Measurements from ENCODE around the gene RIC1.
"Not testable (repeated sequence)": the region's sequence is repeated elsewhere in the genome, so short reads cannot be mapped to it uniquely, and the experiment has no call there.

RIC1 gene

GRCh38 chr9:5683591-5683990 lies 54.7 kb downstream of the RIC1 start:
- DNase-seq: not testable (repeated sequence)

DNA sequence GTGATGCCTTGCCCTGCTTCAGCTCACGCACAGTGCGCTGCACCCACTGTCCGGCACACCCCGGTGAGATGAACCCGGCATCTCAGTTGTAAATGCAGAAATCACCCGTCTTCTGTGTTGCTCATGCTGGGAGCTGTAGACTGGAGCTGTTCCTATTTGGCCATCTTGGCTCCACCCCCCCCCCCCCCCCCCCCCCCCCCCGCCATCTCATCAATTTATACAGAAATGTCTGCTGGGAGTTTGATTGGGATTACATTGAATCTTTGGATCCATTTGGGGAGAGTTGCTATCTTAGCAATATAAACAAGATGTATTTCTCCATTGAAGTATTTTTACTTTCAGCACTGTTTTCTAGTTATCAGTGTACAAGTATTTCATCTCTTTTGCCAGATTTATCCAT lies 55.2 kb downstream of the RIC1 start:
- no peak for DNase-seq

DNA sequence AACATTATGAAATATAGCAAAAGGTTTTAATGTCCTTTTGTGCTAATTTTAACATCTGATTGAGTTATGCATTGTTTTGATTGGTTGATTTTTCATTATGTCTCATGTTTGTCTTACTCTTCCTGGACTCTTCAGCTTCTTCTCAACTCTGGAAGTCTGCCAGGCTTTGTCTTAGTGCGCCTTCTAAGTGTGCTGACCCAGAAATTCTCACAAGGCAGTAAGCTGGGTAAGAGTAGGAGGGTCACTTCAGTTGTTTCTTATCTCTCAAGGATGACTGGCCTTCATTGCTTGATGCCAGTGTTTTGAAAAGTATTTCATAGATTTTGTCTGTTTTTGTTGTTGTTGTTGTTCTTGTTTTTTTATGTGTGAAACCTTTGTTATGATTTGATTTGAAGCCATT lies 59.2 kb downstream of the RIC1 start:
- no peak for DNase-seq

DNA sequence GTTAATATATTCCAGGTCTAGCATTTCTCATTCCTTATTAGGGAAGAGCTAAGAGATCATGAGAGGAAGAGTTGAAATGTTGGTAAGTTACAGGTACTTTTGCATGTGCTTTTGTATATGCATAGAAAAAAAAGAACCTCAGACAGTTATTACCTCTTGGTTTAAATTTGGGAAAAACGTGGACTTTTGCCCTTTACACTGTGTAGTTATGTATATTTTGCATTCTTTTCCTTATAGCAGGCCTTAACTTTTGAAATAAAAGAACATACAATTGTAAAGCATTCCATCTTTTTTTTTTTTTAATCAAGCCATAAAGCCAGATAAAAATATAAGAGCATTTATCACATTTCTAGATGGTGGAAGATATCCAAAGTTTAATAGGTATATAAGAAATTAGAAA lies 61.4 kb downstream of the RIC1 start:
- DNase-seq: no peak

GRCh38 chr9:5695860-5696259 lies 67.0 kb downstream of the RIC1 start:
- no peak for DNase-seq

GRCh38 chr9:5696884-5697283 lies 68.0 kb downstream of the RIC1 start:
- no peak for DNase-seq

GRCh38 chr9:5698004-5698403 lies 69.1 kb downstream of the RIC1 start:
- no peak for DNase-seq

DNA sequence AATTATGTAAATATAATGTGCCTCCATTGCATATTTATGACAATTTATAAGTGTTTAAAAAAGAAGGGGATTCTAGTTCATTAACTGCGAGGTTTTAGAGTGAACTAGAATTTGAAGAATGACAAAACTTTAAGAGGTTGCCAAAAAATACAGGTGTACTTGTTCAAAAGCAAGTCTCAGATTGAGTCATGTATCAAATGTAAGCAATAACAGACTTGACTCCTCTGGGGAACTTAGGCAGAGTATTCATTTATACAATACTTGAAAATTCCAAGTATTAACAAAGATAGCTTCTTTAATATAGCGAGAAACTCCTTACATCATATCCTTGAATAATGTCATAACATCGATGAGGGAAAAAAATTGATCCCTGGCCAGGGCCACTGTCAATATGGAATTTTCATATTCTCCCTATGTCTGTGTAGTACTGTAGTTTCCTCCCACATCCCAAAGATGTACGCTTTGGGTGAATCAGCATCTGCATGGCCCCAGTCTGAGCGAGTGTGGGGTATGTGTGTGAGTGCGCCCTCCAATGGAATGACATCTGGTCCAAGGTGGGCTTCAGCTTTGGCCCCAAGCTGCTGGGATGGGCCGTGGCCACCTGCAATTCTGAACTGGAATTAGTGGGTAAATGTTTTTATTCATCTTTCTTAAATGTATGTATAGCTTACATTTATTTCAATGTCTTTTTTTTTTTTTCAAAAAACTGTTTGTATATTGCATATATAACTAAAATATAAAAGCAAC lies 70.1 kb downstream of the RIC1 start:
- no peak for DNase-seq

- DNase-seq: no peak
These were observed 79.5 kb downstream of the RIC1 start for GRCh38 chr9:5708414-5708813.

- no peak for DNase-seq
These were observed 83.9 kb downstream of the RIC1 start for GRCh38 chr9:5712651-5713390.

DNA sequence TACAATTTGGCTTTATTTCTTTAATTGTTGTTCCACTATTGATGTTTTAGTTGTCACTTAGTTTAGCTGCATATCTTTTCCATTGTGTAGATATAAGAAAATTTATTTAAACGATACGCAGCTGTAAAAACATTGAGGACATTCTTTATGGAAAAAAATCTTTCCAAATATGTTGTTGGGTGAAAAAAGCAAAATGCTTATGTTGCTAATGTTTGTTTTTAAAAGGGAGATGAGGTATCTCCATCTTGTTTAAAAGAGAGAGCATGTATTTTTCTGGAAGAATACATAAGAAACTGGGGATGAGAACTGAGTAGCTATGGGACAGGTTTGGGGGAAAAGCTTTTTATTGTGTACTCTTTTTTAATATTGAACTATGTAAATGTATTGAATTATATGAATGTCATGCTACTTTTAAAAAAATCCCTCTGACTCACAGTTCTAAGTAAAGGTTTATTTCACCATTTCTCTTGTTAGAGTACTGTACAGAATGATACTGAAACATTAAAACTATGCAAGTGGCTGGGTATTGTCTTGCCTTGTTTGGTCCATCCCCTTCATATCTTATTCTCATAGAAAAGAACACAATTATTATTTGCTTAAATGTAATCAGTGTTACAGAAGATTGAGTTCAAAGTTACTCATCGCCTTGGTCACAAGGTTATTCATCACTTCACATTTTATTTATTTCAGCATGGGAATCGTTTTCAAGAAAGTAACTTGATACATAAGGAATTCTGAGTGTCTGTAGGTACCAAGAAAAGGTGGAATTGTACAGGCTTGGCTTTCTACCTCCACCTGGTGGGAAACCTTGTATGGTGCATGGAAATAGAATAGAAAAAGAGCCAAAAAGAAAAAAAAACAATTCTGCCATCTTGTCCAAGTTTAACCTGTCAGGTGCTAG lies 85.8 kb downstream of the RIC1 start:
- no peak for DNase-seq

DNA sequence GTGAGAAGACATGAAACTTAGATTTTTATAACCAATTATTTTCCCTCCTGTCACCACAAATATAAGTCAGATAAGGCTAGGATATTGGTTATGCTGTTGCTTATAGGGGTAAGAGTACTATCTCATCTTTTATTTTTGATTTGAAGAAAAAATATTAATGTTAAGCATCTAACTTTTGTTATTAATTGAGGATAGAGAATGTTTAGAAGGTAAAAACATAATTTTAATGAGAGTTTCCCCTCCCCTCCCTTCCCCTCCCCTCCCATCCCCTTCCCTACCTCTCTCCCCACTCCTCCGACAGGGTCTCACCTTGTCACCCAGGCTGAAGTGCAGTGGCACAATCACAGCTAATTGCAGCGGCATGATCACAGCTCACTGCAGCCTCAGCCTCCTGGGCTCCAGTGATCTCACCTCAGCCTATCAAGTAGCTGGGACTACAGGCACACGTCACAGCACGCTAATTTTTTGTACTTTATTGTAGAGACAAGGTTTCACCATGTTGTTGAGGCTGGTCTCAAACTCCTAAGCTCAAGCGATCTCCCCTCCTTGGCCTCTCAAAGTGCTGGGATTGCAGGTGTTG lies 86.7 kb downstream of the RIC1 start:
- no peak for DNase-seq

DNA sequence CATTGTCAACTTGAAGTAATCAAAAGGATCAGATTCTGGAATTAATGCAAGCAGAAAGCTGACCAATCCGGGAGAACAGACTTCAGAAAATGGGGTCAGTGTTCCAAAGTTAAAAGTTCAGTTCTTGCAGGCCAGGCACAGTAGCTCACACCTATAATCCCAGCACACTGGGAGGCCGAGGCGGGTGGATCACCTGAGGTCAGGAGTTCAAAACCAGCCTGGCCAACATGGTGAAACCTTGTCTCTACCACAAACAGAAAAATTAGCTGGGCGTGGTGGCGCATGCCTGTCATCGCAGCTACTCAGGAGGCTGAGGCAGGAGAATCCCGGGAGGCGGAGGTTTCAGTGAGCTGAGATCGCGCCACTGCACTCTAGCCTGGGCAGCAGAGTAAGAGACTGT lies 88.5 kb downstream of the RIC1 start:
- DNase-seq: not testable (repeated sequence)

DNA sequence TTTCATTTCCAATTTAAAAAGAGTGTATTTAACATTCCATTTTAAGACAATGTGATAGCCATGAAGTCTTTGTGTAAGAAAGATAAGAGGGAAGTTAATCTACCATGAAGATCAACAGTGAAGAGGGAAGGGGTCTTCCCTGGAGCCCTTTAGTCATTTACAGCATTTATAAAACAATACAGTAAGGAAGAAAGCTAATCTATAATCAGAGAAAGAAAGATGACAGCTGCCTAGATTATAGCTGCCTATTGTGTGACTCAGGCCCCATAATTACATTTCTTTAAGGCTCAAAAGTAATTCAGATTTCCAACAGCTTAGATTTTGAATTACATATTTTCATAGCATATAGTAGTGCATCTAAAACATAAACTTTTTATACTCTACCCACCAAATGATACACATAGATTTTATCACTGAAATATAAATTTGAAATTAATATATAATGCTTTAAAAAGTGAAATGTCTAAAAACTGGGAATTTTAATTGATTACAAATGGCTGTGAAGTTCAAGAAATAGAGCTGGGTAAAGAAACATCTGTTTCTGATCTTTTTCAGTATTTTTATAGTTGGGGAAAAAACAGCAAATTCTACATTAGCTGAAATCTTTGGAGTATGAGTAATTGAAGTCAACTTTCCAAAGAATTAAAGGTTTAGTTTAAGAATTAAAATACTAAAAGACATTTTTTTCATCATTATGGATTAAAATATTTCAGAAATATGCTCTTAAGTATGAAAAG lies 89.6 kb downstream of the RIC1 start:
- DNase-seq: no peak

DNA sequence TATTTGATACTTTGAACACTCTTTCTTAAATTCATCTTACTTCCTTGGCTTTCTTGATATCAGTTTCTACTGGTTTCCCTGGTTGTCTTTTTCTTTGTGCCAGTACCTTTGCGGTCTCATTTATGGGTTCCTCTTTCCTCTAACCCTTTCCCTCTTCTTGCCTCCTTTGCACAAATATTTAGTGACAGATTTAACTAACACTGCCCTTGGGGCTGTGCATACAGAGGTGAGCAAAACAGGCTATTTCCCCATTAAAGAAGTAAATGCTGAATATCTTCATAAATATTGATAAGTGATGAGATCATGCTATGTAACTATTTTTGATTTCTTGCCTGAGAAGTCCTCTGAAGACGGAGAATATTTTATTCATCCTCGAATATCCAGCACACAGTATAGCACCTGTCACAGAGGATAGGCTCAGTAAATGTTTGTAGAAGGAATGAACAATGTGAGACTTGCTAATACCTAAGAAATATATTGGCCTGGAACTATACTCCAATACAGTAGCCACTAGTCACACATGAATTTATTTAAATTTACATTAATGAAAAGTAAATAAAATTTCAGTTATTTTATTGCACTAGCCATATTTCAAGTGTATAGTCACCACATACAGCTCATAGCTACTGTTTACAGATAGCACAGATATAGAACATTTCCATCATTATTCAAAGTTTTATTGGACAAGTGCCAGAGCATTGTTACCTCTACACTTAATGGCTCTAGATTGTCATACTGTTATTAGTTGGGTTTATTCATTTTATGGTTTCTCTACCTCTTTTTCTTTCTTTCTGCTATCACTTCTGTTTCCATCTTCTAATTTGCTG lies 90.4 kb downstream of the RIC1 start:
- DNase-seq: no peak

GRCh38 chr9:5720151-5720550 lies 91.2 kb downstream of the RIC1 start:
- no peak for DNase-seq

GRCh38 chr9:5721279-5722087 lies 92.6 kb downstream of the RIC1 start:
- no peak for DNase-seq

DNA sequence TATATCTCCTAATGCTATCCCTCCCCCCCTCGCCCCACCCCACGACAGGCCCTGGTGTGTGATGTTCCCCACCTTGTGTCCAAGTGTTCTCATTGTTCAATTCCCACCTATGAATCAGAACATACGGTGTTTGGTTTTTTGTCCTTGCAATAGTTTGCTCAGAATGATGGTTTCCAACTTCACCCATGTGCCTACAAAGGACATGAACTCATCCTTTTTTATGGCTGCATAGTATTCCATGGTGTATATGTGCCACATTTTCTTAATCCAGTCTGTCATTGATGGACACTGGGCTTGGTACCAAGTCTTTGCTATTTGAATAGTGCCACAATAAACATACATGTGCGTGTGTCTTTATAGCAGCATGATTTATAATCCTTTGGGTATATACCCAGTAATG lies 93.8 kb downstream of the RIC1 start:
- not testable (repeated sequence) for DNase-seq

GRCh38 chr9:5735072-5735471 lies 106.2 kb downstream of the RIC1 start:
- no peak for DNase-seq

DNA sequence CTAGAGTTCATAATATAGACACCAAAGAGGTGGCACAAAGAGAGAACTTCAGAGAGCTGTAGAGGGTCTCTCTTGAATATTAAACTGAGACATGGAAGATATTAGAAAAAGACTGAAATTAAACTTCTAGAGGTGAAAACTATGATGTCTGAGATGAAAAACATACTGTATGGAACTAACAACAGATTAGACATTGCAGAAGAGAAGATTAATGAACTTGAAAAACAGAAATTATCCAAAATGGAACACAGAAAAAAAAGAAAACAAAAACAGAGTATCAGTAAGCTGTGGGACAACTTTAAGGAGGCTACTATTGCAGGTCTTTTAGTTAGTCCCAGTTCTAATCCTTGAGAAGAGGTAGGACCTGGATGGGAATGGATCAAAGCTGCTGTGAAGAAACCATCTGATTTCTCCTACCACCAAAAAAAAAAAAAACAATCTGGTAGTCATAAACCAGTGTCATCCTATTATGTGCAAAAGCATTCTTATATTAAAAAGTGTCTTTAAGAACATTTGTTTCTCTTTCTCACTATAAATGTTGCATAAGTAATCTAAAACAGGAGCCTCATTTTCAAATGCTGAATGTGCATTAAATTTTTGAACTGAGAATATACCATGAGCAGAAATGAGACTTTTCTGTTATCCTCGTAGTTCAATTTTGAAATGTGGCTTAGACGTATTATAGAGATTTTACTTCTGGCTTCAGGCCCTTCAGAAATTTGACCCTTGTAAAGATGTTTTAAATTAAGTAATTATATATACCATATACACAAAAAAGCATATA lies 107.8 kb downstream of the RIC1 start:
- no peak for DNase-seq

Data from CD4-positive, alpha-beta T cell treated with Interleukin-17A for 4 hours (primary cell).